Retinal pigment epithelial cell (primary cell): ENCODE results near the gene KIAA1671.

Experiments used
- DNase-seq: peaks from one replicate; pipeline ENCODE4 v3.0.0-alpha.2; 2010; ENCODE audit warnings: low read depth
- H3K4me3 ChIP-seq: 2 replicates; pipeline ENCODE4 v1.5.1; 2011; ENCODE audit warnings: mild to moderate bottlenecking, low read length, control low read depth, moderate library complexity
- CTCF ChIP-seq: conservative IDR thresholded peaks from 2 replicates; pipeline ENCODE4 v1.5.1; 2011; ENCODE audit warnings: low read depth, low read length, control low read depth, inconsistent platforms

KIAA1671 gene

GRCh38 chr22:25048659-25049647 lies 96.4 kb downstream of the KIAA1671 start:
- peak; percentile 88 for TF ChIP-seq CTCF
- no peak overlapping the region for H3K4me3 ChIP-seq
- DNase-seq = no peak

- TF ChIP-seq CTCF = no peak
- H3K4me3 ChIP-seq = no peak overlapping the region
- no peak for DNase-seq
Observed at GRCh38 chr22:25049770-25050169, 97.3 kb downstream of the KIAA1671 start.

GRCh38 chr22:25050566-25050965 lies 98.0 kb downstream of the KIAA1671 start:
- no peak overlapping the region for H3K4me3 ChIP-seq
- no peak for TF ChIP-seq CTCF
- no peak for DNase-seq

GRCh38 chr22:25051073-25051472 lies 98.6 kb downstream of the KIAA1671 start:
- TF ChIP-seq CTCF = peak; percentile 60
- no peak overlapping the region for H3K4me3 ChIP-seq
- no peak for DNase-seq

- TF ChIP-seq CTCF = no peak
- DNase-seq = no peak
- no peak overlapping the region for H3K4me3 ChIP-seq
Observed at GRCh38 chr22:25051983-25052710, 99.6 kb downstream of the KIAA1671 start.

- no peak for TF ChIP-seq CTCF
- no peak overlapping the region for H3K4me3 ChIP-seq
- no peak for DNase-seq
Observed at GRCh38 chr22:25053153-25053805, 100.8 kb downstream of the KIAA1671 start.
